WTC11 (cell line): ENCODE results near the gene KLHDC8A.

ENCODE experiments used
- CTCF ChIP-seq: fragments of 200-600 bp; IDR thresholded peaks from 2 replicates; pipeline ENCODE4 v1.8.0; 2022; ENCODE audit warnings: antibody characterized with exemption
- FOXP1 ChIP-seq: sonication (generic); formaldehyde crosslinking; IDR thresholded peaks from 2 replicates; pipeline ENCODE4 v1.8.0; 2022; ENCODE audit warnings: missing genetic modification reagents, mild to moderate bottlenecking, moderate library complexity, borderline replicate concordance
- FOXP4 ChIP-seq: sonication (generic); formaldehyde crosslinking; IDR thresholded peaks from 2 replicates; pipeline ENCODE4 v1.8.0; 2022; ENCODE audit warnings: mild to moderate bottlenecking, missing genetic modification reagents
- GTF2I ChIP-seq: fragments of 250-450 bp; sonication (Bioruptor Pico); conservative IDR thresholded peaks from 2 replicates; pipeline ENCODE4 v1.4.0; 2021; ENCODE audit warnings: mild to moderate bottlenecking
- IRF2 ChIP-seq: sonication (generic); formaldehyde crosslinking; IDR thresholded peaks from 2 replicates; pipeline ENCODE4 v1.8.0; 2022; ENCODE audit warnings: low read depth, missing genetic modification reagents, borderline replicate concordance
- MAX ChIP-seq: sonication (generic); formaldehyde crosslinking; IDR thresholded peaks from 2 replicates; pipeline ENCODE4 v1.8.0; 2022; ENCODE audit warnings: mild to moderate bottlenecking, missing genetic modification reagents
- PREB ChIP-seq: sonication (generic); formaldehyde crosslinking; IDR thresholded peaks from 2 replicates; pipeline ENCODE4 v1.8.1; 2022; ENCODE audit warnings: mild to moderate bottlenecking, missing genetic modification reagents, moderate library complexity, borderline replicate concordance
- SP1 ChIP-seq: sonication (generic); formaldehyde crosslinking; conservative IDR thresholded peaks from 2 replicates; pipeline ENCODE4 v1.8.1; 2022; ENCODE audit warnings: missing genetic modification reagents
- ZNF121 ChIP-seq: sonication (generic); formaldehyde crosslinking; IDR thresholded peaks from 2 replicates; pipeline ENCODE4 v1.8.0; 2023; ENCODE audit warnings: missing genetic modification reagents
- ZNF263 ChIP-seq: sonication (generic); formaldehyde crosslinking; IDR thresholded peaks from 2 replicates; pipeline ENCODE4 v1.8.1; 2022; ENCODE audit warnings: low read depth, mild to moderate bottlenecking, moderate library complexity, missing genetic modification reagents
- TF ChIP-seq, protein P1 (sequence below): sonication (generic); formaldehyde crosslinking; IDR thresholded peaks from 2 replicates; pipeline ENCODE4 v1.8.0; 2023; ENCODE audit warnings: mild to moderate bottlenecking, missing genetic modification reagents
- TF ChIP-seq, protein P2 (sequence below): sonication (generic); formaldehyde crosslinking; IDR thresholded peaks from 2 replicates; pipeline ENCODE4 v1.8.1; 2022; ENCODE audit warnings: low read depth, missing genetic modification reagents, borderline replicate concordance
- TF ChIP-seq, protein P3 (sequence below): sonication (generic); formaldehyde crosslinking; IDR thresholded peaks from 2 replicates; pipeline ENCODE4 v1.8.0; 2022; ENCODE audit warnings: mild to moderate bottlenecking, missing genetic modification reagents

- TF ChIP-seq, protein P1, sequence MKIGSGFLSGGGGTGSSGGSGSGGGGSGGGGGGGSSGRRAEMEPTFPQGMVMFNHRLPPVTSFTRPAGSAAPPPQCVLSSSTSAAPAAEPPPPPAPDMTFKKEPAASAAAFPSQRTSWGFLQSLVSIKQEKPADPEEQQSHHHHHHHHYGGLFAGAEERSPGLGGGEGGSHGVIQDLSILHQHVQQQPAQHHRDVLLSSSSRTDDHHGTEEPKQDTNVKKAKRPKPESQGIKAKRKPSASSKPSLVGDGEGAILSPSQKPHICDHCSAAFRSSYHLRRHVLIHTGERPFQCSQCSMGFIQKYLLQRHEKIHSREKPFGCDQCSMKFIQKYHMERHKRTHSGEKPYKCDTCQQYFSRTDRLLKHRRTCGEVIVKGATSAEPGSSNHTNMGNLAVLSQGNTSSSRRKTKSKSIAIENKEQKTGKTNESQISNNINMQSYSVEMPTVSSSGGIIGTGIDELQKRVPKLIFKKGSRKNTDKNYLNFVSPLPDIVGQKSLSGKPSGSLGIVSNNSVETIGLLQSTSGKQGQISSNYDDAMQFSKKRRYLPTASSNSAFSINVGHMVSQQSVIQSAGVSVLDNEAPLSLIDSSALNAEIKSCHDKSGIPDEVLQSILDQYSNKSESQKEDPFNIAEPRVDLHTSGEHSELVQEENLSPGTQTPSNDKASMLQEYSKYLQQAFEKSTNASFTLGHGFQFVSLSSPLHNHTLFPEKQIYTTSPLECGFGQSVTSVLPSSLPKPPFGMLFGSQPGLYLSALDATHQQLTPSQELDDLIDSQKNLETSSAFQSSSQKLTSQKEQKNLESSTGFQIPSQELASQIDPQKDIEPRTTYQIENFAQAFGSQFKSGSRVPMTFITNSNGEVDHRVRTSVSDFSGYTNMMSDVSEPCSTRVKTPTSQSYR (CRISPR knock-in tag), result no peak
- TF ChIP-seq CTCF (no peak), ZNF121 (CRISPR knock-in tag) (no peak), FOXP4 (CRISPR knock-in tag) (no peak), GTF2I (CRISPR knock-in tag) (no peak), FOXP1 (CRISPR knock-in tag) (no peak), IRF2 (no peak), SP1 (no peak), PREB (no peak), ZNF263 (no peak), MAX (CRISPR knock-in tag) (no peak)
- TF ChIP-seq, protein P2, sequence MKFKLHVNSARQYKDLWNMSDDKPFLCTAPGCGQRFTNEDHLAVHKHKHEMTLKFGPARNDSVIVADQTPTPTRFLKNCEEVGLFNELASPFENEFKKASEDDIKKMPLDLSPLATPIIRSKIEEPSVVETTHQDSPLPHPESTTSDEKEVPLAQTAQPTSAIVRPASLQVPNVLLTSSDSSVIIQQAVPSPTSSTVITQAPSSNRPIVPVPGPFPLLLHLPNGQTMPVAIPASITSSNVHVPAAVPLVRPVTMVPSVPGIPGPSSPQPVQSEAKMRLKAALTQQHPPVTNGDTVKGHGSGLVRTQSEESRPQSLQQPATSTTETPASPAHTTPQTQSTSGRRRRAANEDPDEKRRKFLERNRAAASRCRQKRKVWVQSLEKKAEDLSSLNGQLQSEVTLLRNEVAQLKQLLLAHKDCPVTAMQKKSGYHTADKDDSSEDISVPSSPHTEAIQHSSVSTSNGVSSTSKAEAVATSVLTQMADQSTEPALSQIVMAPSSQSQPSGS (CRISPR knock-in tag), result no peak
- TF ChIP-seq, protein P3, sequence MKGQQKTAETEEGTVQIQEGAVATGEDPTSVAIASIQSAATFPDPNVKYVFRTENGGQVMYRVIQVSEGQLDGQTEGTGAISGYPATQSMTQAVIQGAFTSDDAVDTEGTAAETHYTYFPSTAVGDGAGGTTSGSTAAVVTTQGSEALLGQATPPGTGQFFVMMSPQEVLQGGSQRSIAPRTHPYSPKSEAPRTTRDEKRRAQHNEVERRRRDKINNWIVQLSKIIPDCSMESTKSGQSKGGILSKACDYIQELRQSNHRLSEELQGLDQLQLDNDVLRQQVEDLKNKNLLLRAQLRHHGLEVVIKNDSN, result no peak
Observed at GRCh38 chr1:205300149-205300548, 56.6 kb downstream of the KLHDC8A start.
